SK-N-SH (cell line): ENCODE measurements around the gene TRNAU1AP. TPM values are rescaled to one million over a fixed set of nuclear protein-coding genes. Genes with fewer than 3 reads are reported as not detected.

Experiments used
- CTCF ChIA-PET: fragments of 300-600, 350-600 bp; formaldehyde crosslinking; extraction: SDS; loops from one replicate; lab custom pipeline; 2021; lab: Yijun Ruan, JAX
- POLR2A ChIA-PET: fragments of 350-600 bp; sonication (Branson Sonifier 250); formaldehyde crosslinking; extraction: SDS; loops from one replicate; lab custom pipeline; 2020; ENCODE audit warnings: antibody characterized with exemption, inconsistent platforms; lab: Yijun Ruan, JAX
- DNase-seq: peaks from one replicate; pipeline ENCODE4 v3.0.0; 2012
- H2AFZ ChIP-seq: fragments of 200-600 bp; sonication (generic); 2 replicates; pipeline ENCODE4 v1.8.1; 2016; ENCODE audit warnings: antibody characterized with exemption, mild to moderate bottlenecking, low read depth
- H3F3A ChIP-seq: fragments of 200-600 bp; sonication (generic); replicated peaks from 2 replicates; pipeline ENCODE3; 2016; ENCODE audit warnings: antibody characterized with exemption, mild to moderate bottlenecking; ENCODE audit not compliant: insufficient read depth
- H3K27ac ChIP-seq, 2 experiments: fragments of 200-500 bp in 1 of 2; fragments of 200-600 bp in 1 of 2; sonication (Bioruptor generic) in 1 of 2; sonication (generic), shearing (Covaris generic) in 1 of 2; 2 replicates each; pipeline versions ENCODE4 v1.5.1 to v1.6.1; 2014 to 2016; ENCODE audit warnings: low read depth in 2 of 2, inconsistent platforms in 1 of 2, low read length in 1 of 2, mild to moderate bottlenecking in 1 of 2, mixed read lengths in 1 of 2
- H3K27me3 ChIP-seq: fragments of 200-600 bp; sonication (generic), shearing (Covaris generic); 2 replicates; pipeline ENCODE4 v1.6.1; 2016; ENCODE audit warnings: mixed run types; ENCODE audit not compliant: insufficient read depth
- H3K36me3 ChIP-seq, 2 experiments: fragments of 200-500 bp in 1 of 2; fragments of 200-600 bp in 1 of 2; sonication (Bioruptor generic) in 1 of 2; sonication (generic) in 1 of 2; replicated peaks in 1 of 2; 2 replicates each; pipeline versions ENCODE3 to v1.5.1; 2014 to 2016; ENCODE audit warnings: low read length in 1 of 2, mild to moderate bottlenecking in 1 of 2; ENCODE audit not compliant: insufficient read depth in 2 of 2, control insufficient read depth in 1 of 2
- H3K4me1 ChIP-seq, 2 experiments: fragments of 200-500 bp in 1 of 2; fragments of 200-600 bp in 1 of 2; sonication (Bioruptor generic) in 1 of 2; sonication (generic), shearing (Covaris generic) in 1 of 2; 2 replicates each; pipeline versions ENCODE4 v1.5.1 to v1.6.1; 2014 to 2016; ENCODE audit warnings: low read depth in 1 of 2, low read length in 1 of 2, mixed run types in 1 of 2; ENCODE audit not compliant: insufficient read depth in 2 of 2, control insufficient read depth in 1 of 2
- H3K4me2 ChIP-seq: fragments of 200-600 bp; sonication (generic), shearing (Covaris generic); 2 replicates; pipeline ENCODE4 v1.6.1; 2017; ENCODE audit warnings: mixed run types
- H3K4me3 ChIP-seq, 2 experiments: fragments of 200-500 bp in 1 of 2; fragments of 200-600 bp in 1 of 2; sonication (Bioruptor generic) in 1 of 2; sonication (generic), shearing (Covaris generic) in 1 of 2; 2 replicates each; pipeline versions ENCODE4 v1.5.1 to v1.8.1; 2014 to 2016; ENCODE audit warnings: low read depth in 2 of 2, inconsistent platforms in 1 of 2, low read length in 1 of 2, mild to moderate bottlenecking in 1 of 2, mixed read lengths in 1 of 2, moderate library complexity in 1 of 2
- H3K79me2 ChIP-seq: fragments of 200-600 bp; sonication (generic); 2 replicates; pipeline ENCODE4 v1.8.1; 2017; ENCODE audit warnings: mild to moderate bottlenecking; ENCODE audit not compliant: insufficient read depth
- H3K9ac ChIP-seq: fragments of 200-600 bp; sonication (generic); 2 replicates; pipeline ENCODE4 v1.6.1; 2017; ENCODE audit warnings: mixed run types
- H3K9me2 ChIP-seq: fragments of 200-600 bp; sonication (generic); 2 replicates; pipeline ENCODE4 v1.6.1; 2017; ENCODE audit warnings: mixed run types
- H3K9me3 ChIP-seq: fragments of 200-600 bp; sonication (generic); 2 replicates; pipeline ENCODE4 v1.6.1; 2017; ENCODE audit warnings: mixed run types, mild to moderate bottlenecking, moderate library complexity
- H4K20me1 ChIP-seq: fragments of 200-600 bp; sonication (generic); 2 replicates; pipeline ENCODE4 v1.6.1; 2017; ENCODE audit warnings: mild to moderate bottlenecking, mixed run types; ENCODE audit not compliant: insufficient read depth
- CTCF ChIP-seq: fragments of 200-600 bp; sonication (generic); IDR thresholded peaks from 2 replicates; pipeline ENCODE4 v1.6.1; 2017; ENCODE audit warnings: antibody characterized with exemption, mild to moderate bottlenecking, moderate library complexity
- ELF1 ChIP-seq: IDR thresholded peaks from 2 replicates; pipeline ENCODE4 v1.4.0; 2012
- EP300 ChIP-seq, 2 experiments: IDR thresholded peaks; 2 replicates each; pipeline versions ENCODE4 v1.4.0 to v1.6.1; 2012; ENCODE audit warnings: borderline replicate concordance in 1 of 2, low read depth in 1 of 2, low read length in 1 of 2
- FOSL2 ChIP-seq: IDR thresholded peaks from 2 replicates; pipeline ENCODE4 v1.4.0; 2012; ENCODE audit warnings: low read depth, mild to moderate bottlenecking, moderate library complexity, borderline replicate concordance
- FOXJ3 ChIP-seq: sonication (generic); formaldehyde crosslinking; IDR thresholded peaks from 2 replicates; pipeline ENCODE4 v1.5.1; 2020; ENCODE audit warnings: mild to moderate bottlenecking, missing genetic modification reagents
- GABPA ChIP-seq: IDR thresholded peaks from 2 replicates; pipeline ENCODE4 v1.4.0; 2012; ENCODE audit warnings: low read depth, mild to moderate bottlenecking
- IRF3 ChIP-seq: fragments of 150-350 bp; IDR thresholded peaks from 2 replicates; pipeline ENCODE4 v1.6.1; 2016; ENCODE audit warnings: mild to moderate bottlenecking, low read depth, low read length
- JUND ChIP-seq: IDR thresholded peaks from 2 replicates; pipeline ENCODE4 v1.4.0; 2012
- MAX ChIP-seq: IDR thresholded peaks from 2 replicates; pipeline ENCODE4 v1.4.0; 2012; ENCODE audit warnings: low read depth
- MEF2A ChIP-seq: IDR thresholded peaks from 2 replicates; pipeline ENCODE4 v1.4.0; 2012; ENCODE audit warnings: low read depth, borderline replicate concordance
- MXI1 ChIP-seq: IDR thresholded peaks from 2 replicates; pipeline ENCODE4 v1.6.1; 2012; ENCODE audit warnings: mild to moderate bottlenecking, low read depth, low read length, improper control_type of control experiment
- NFIC ChIP-seq: IDR thresholded peaks from 2 replicates; pipeline ENCODE4 v1.4.0; 2012; ENCODE audit warnings: borderline replicate concordance
- PBX3 ChIP-seq: IDR thresholded peaks from 2 replicates; pipeline ENCODE4; 2012
- POLR2AphosphoS5 ChIP-seq: IDR thresholded peaks from 2 replicates; pipeline ENCODE4 v1.6.1; 2012; ENCODE audit warnings: low read depth, low read length
- RAD21 ChIP-seq: IDR thresholded peaks from 2 replicates; pipeline ENCODE4 v1.6.1; 2012; ENCODE audit warnings: mild to moderate bottlenecking, low read length
- RCOR1 ChIP-seq: fragments of 150-350 bp; IDR thresholded peaks from 2 replicates; pipeline ENCODE4 v1.6.1; 2017; ENCODE audit warnings: antibody characterized with exemption, low read length
- RFX5 ChIP-seq: IDR thresholded peaks from 2 replicates; pipeline ENCODE4 v1.6.1; 2012; ENCODE audit warnings: mild to moderate bottlenecking, improper control_type of control experiment, low read length
- RXRA ChIP-seq: IDR thresholded peaks from 2 replicates; pipeline ENCODE4 v1.4.0; 2012; ENCODE audit warnings: low read depth, mild to moderate bottlenecking, borderline replicate concordance
- SMC3 ChIP-seq: IDR thresholded peaks from 2 replicates; pipeline ENCODE4 v1.6.1; 2012; ENCODE audit warnings: low read depth, low read length, improper control_type of control experiment
- TCF12 ChIP-seq: IDR thresholded peaks from 2 replicates; pipeline ENCODE4 v1.4.0; 2012
- TEAD4 ChIP-seq: IDR thresholded peaks from 2 replicates; pipeline ENCODE4 v1.4.0; 2012; ENCODE audit warnings: mild to moderate bottlenecking, borderline replicate concordance; ENCODE audit not compliant: insufficient read depth
- USF1 ChIP-seq: IDR thresholded peaks from 2 replicates; pipeline ENCODE4 v1.4.0; 2012; ENCODE audit warnings: low read depth, borderline replicate concordance
- YY1 ChIP-seq: IDR thresholded peaks from 2 replicates; pipeline ENCODE4 v1.4.0; 2012; ENCODE audit warnings: low read depth, mild to moderate bottlenecking
- ZBTB33 ChIP-seq: IDR thresholded peaks from 2 replicates; pipeline ENCODE4 v1.4.0; 2012; ENCODE audit warnings: low read depth, borderline replicate concordance
- WGBS: methylation state at CpG from one replicate; pipeline ENCODE4 v1.1.6; 2017; ENCODE audit warnings: low lambda C conversion rate; 5-methylcytosine and 5-hydroxymethylcytosine counted together
- polyA plus RNA-seq, 3 experiments: library from polyadenylated mRNA; depleted of rRNA; stranded (reverse); fragments of >200 nt; gene quantifications; 2 replicates each; pipeline ENCODE4 v1.2.3, GENCODE V29; 2012

The TRNAU1AP gene
- polyA plus RNA-seq, 1 of the 3 experiments (the other 2 are of a cell fraction): 25.8 TPM

GRCh38 chr1:28510273-28510969 is 42.5 kb upstream of the TRNAU1AP start:
- peaks cover 94% of the 10 kb centered on the region for H3F3A ChIP-seq
- no peaks in the 10 kb centered on the region for H3K9me3 ChIP-seq
- 64% methylated on average over 8 of the region's 8 CpGs for WGBS
- H3K27ac ChIP-seq: peak overlapping the region; percentile 75 to 90
- POLR2A ChIA-PET: interaction anchor here (1.2 to 2.6 kb wide), 3 partner anchors 71 to 98 kb away, joined by 3 to 14 read pairs (median 3); no protein-coding TSS in a partner anchor
- peak overlapping the region; percentile 26 to 70; a peak in 2 of 4 replicates for H3K4me3 ChIP-seq
- peaks cover 41% of the 10 kb centered on the region for H3K79me2 ChIP-seq
- peaks cover 87% of the 10 kb centered on the region for H4K20me1 ChIP-seq
- H3K27me3 ChIP-seq: no peaks in the 10 kb centered on the region
- no peak overlapping the region for H2AFZ ChIP-seq
- peaks cover 18 to 20% of the 10 kb centered on the region in 2 experiments; a peak in 3 of 4 replicates for H3K4me1 ChIP-seq
- peaks cover 44 to 78% of the 10 kb centered on the region in 2 experiments for H3K36me3 ChIP-seq
- no peaks in the 10 kb centered on the region for H3K9me2 ChIP-seq
- H3K4me2 ChIP-seq: peak overlapping the region; percentile 88
- peak overlapping the region; percentile 99; the same call in 1 of the 2 replicates for H3K9ac ChIP-seq
- CTCF ChIA-PET: interaction anchor here (0.6 to 0.9 kb wide), 4 partner anchors 8 to 97 kb away, joined by 3 read pairs; no protein-coding TSS in a partner anchor
- no peak for DNase-seq
- TF ChIP-seq USF1: no peak
- peak; percentile 21 for TF ChIP-seq JUND
- no peak for TF ChIP-seq TCF12
- TF ChIP-seq MXI1: no peak
- peak; percentile 7 for TF ChIP-seq PBX3
- no peak for TF ChIP-seq EP300 (IDR thresholded peaks at IDR 0.05; ENCODE audit: borderline replicate concordance in 1 of 2, low read depth in 1 of 2, low read length in 1 of 2)
- no peak for TF ChIP-seq RCOR1
- TF ChIP-seq RFX5: no peak
- TF ChIP-seq GABPA: no peak
- TF ChIP-seq YY1: no peak
- TF ChIP-seq SMC3: no peak
- no peak for TF ChIP-seq MEF2A
- TF ChIP-seq IRF3: no peak
- TF ChIP-seq ZBTB33: peak; percentile 26; the same call in 1 of the 2 replicates
- TF ChIP-seq FOSL2: peak; percentile 47
- TF ChIP-seq RAD21: no peak
- no peak for TF ChIP-seq ELF1
- TF ChIP-seq NFIC: no peak
- no peak for TF ChIP-seq CTCF
- TF ChIP-seq MAX: no peak
- 0 out of 2 replicates have a peak, but pooled peaks have one; percentile 4 for TF ChIP-seq RXRA
- TF ChIP-seq POLR2AphosphoS5: peak; percentile 28
- TF ChIP-seq TEAD4: no peak
- TF ChIP-seq FOXJ3 (CRISPR knock-in tag): no peak
